ENCODE measurements around the gene RAB31. TPM values are rescaled to one million over a fixed set of nuclear protein-coding genes. Genes with fewer than 3 reads are reported as not detected.
A peak's percentile ranks its signal among the peaks of the same experiment; 100 is the strongest.

The RAB31 gene
- total RNA-seq, 4 donors from 2014 or later = 17.4 to 76.0 (median 45.0) TPM

GRCh38 chr18:9755615-9756014 lies 47.5 kb downstream of the RAB31 start:
- Histone ChIP-seq H3K4me3 (no peak overlapping the region), H3K27me3 (no peaks in the 10 kb centered on the region), H3K27ac (no peak overlapping the region), H3K4me1 (peaks cover 0 to 15% (median 0%) of the 10 kb centered on the region in 3 donors), H3K36me3 (no peaks in the 10 kb centered on the region), H3K9me3 (no peaks in the 10 kb centered on the region)
- 37 to 59% methylated on average over 3 of the region's 3 CpGs for WGBS, 2 donors
- no peak for TF ChIP-seq POLR2A (IDR thresholded peaks at IDR 0.05)
- no peak for TF ChIP-seq CTCF (IDR thresholded peaks at IDR 0.05)
- DNase-seq = no peak
- intact Hi-C loops (cut with DNase I) = no loop called here

- no peaks in the 10 kb centered on the region for H3K9me3 ChIP-seq
- no peaks in the 10 kb centered on the region for H3K27me3 ChIP-seq
- peaks cover 0 to 15% (median 0%) of the 10 kb centered on the region in 3 donors for H3K4me1 ChIP-seq
- H3K4me3 ChIP-seq = no peak overlapping the region
- WGBS, 2 donors = 74 to 87% methylated on average over 4 of the region's 4 CpGs
- no peaks in the 10 kb centered on the region for H3K36me3 ChIP-seq
- TF ChIP-seq POLR2A (IDR thresholded peaks at IDR 0.05) (no peak), CTCF (IDR thresholded peaks at IDR 0.05) (no peak)
- intact Hi-C loops (cut with DNase I) = no loop called here
- peak overlapping the region in 1 of 4 donors; percentile 9 for H3K27ac ChIP-seq
- no peak for DNase-seq
Measured at GRCh38 chr18:9756271-9756932, 48.3 kb downstream of the RAB31 start.

GRCh38 chr18:9756933-9757470 lies 48.9 kb downstream of the RAB31 start:
- 76 to 85% methylated on average over 7 to 8 of the region's 8 CpGs for WGBS, 2 donors
- Histone ChIP-seq H3K4me3 (no peak overlapping the region), H3K4me1 (peaks cover 0 to 15% (median 0%) of the 10 kb centered on the region in 3 donors), H3K27me3 (no peaks in the 10 kb centered on the region), H3K36me3 (no peaks in the 10 kb centered on the region), H3K9me3 (no peaks in the 10 kb centered on the region), H3K27ac (no peak overlapping the region)
- intact Hi-C loops (cut with DNase I) = no loop called here
- no peak for DNase-seq
- TF ChIP-seq POLR2A (IDR thresholded peaks at IDR 0.05) (no peak), CTCF (IDR thresholded peaks at IDR 0.05) (no peak)

GRCh38 chr18:9757827-9758621 lies 49.9 kb downstream of the RAB31 start:
- no peaks in the 10 kb centered on the region for H3K27me3 ChIP-seq
- 79 to 84% methylated on average over 14 to 15 of the region's 18 CpGs for WGBS, 2 donors

More at GRCh38 chr18:9757827-9758621, 49.9 kb downstream of the RAB31 start:
- H3K36me3 ChIP-seq = no peaks in the 10 kb centered on the region
- peaks cover 0 to 15% (median 0%) of the 10 kb centered on the region in 3 donors for H3K4me1 ChIP-seq
- no peak overlapping the region for H3K4me3 ChIP-seq
- no peak for DNase-seq
- intact Hi-C loops (cut with DNase I) = no loop called here
- H3K9me3 ChIP-seq = no peaks in the 10 kb centered on the region
- TF ChIP-seq POLR2A (IDR thresholded peaks at IDR 0.05) = no peak
- TF ChIP-seq CTCF (IDR thresholded peaks at IDR 0.05) = no peak
- no peak overlapping the region for H3K27ac ChIP-seq
